NCI-H526 treated with DMSO at 0.1 percent for 48 hours (cell line): ENCODE results near the gene ELF3.
"Not testable (repeated sequence)": the region's sequence is repeated elsewhere in the genome, so short reads cannot be mapped to it uniquely, and the experiment has no call there.

Experiments
- DNase-seq: peaks from one replicate; lab custom pipeline; 2025; lab: John Stamatoyannopoulos, UW

Gene ELF3

GRCh38 chr1:202010180-202011015 is at the start of gene ELF3:
TSS of gene ELF3 (plus strand) at chr1:202010587. CDS start at chr1:202011137, 550 bp downstream.
- peak; percentile 95 for DNase-seq

GRCh38 chr1:201962382-201962781 is 48.0 kb upstream of the ELF3 start:
- not testable (repeated sequence) for DNase-seq

GRCh38 chr1:201964261-201964660 is 46.1 kb upstream of the ELF3 start:
- DNase-seq: no peak

GRCh38 chr1:201966171-201966570 is 44.2 kb upstream of the ELF3 start:
- DNase-seq: no peak

GRCh38 chr1:201968202-201968925 is 42.0 kb upstream of the ELF3 start:
- DNase-seq: no peak

GRCh38 chr1:201970334-201971159 is 39.8 kb upstream of the ELF3 start:
- no peak for DNase-seq

GRCh38 chr1:201982082-201982622 is 28.2 kb upstream of the ELF3 start:
- no peak for DNase-seq

GRCh38 chr1:201982623-201983379 is 27.6 kb upstream of the ELF3 start, which contains the start of gene RNPEP:
TSS of gene RNPEP (plus strand) at chr1:201982648. CDS start at chr1:201982667, 19 bp downstream.
- DNase-seq: peak; percentile 47

- no peak for DNase-seq
These were observed 27.0 kb upstream of the ELF3 start for GRCh38 chr1:201983380-201983805.

GRCh38 chr1:201984446-201984845 is 25.9 kb upstream of the ELF3 start:
- DNase-seq: no peak

GRCh38 chr1:201985355-201985754 is 25.0 kb upstream of the ELF3 start:
- no peak for DNase-seq

- DNase-seq: no peak
These were observed 21.8 kb upstream of the ELF3 start for GRCh38 chr1:201988601-201989000.

- no peak for DNase-seq
These were observed 20.8 kb upstream of the ELF3 start for GRCh38 chr1:201989354-201990128.

- DNase-seq: no peak
These were observed 20.0 kb upstream of the ELF3 start for GRCh38 chr1:201990427-201990826.

GRCh38 chr1:201999625-202000238 is 10.7 kb upstream of the ELF3 start:
- peak; percentile 68 for DNase-seq

GRCh38 chr1:202002507-202002906 is 7.9 kb upstream of the ELF3 start:
- DNase-seq: no peak

- DNase-seq: no peak
These were observed 5.7 kb upstream of the ELF3 start for GRCh38 chr1:202004711-202005110.

GRCh38 chr1:202005958-202006357 is 4.4 kb upstream of the ELF3 start:
- no peak for DNase-seq

GRCh38 chr1:202007304-202007703 is 3.1 kb upstream of the ELF3 start:
- no peak for DNase-seq
